Kidney epithelial cell (primary cell): ENCODE results near the gene WNT3A. TPM values are rescaled to one million over a fixed set of nuclear protein-coding genes. Genes with fewer than 3 reads are reported as not detected.

Experiments used
- DNase-seq: peaks from one replicate; pipeline ENCODE4 v3.0.0-alpha.2; 2010; ENCODE audit warnings: low read depth
- H3K27me3 ChIP-seq: 2 replicates; pipeline ENCODE4 v1.6.0; 2011; ENCODE audit warnings: low read length; ENCODE audit not compliant: control insufficient read depth, insufficient read depth
- H3K36me3 ChIP-seq: 2 replicates; pipeline ENCODE4 v1.5.1; 2011; ENCODE audit warnings: low read length; ENCODE audit not compliant: control insufficient read depth, insufficient read depth
- H3K4me3 ChIP-seq: 2 replicates; pipeline ENCODE4 v1.5.1; 2011; ENCODE audit warnings: low read depth, mild to moderate bottlenecking, control low read depth, low read length
- total RNA-seq: library from RNA; depleted of rRNA; stranded (reverse); fragments of >200 nt; gene quantifications from 2 replicates; pipeline ENCODE4 v1.2.3, GENCODE V29; 2015
- TF ChIP-seq, protein P1 (sequence below): IDR thresholded peaks from 2 replicates; pipeline ENCODE4 v1.5.1; 2011; ENCODE audit warnings: mild to moderate bottlenecking, moderate library complexity, low read length, control low read depth, inconsistent platforms; ENCODE audit not compliant: insufficient read depth, poor library complexity, severe bottlenecking

WNT3A gene
- total RNA-seq, 1 donor from 2014 or later = not detected

- TF ChIP-seq, protein P1, sequence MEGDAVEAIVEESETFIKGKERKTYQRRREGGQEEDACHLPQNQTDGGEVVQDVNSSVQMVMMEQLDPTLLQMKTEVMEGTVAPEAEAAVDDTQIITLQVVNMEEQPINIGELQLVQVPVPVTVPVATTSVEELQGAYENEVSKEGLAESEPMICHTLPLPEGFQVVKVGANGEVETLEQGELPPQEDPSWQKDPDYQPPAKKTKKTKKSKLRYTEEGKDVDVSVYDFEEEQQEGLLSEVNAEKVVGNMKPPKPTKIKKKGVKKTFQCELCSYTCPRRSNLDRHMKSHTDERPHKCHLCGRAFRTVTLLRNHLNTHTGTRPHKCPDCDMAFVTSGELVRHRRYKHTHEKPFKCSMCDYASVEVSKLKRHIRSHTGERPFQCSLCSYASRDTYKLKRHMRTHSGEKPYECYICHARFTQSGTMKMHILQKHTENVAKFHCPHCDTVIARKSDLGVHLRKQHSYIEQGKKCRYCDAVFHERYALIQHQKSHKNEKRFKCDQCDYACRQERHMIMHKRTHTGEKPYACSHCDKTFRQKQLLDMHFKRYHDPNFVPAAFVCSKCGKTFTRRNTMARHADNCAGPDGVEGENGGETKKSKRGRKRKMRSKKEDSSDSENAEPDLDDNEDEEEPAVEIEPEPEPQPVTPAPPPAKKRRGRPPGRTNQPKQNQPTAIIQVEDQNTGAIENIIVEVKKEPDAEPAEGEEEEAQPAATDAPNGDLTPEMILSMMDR = no peak
- Histone ChIP-seq H3K4me3 (peak overlapping the region; percentile 72), H3K36me3 (no peaks in the 10 kb centered on the region), H3K27me3 (no peaks in the 10 kb centered on the region)
- no peak for DNase-seq
Measured at GRCh38 chr1:228108742-228109072, 101.9 kb downstream of the WNT3A start.

DNA sequence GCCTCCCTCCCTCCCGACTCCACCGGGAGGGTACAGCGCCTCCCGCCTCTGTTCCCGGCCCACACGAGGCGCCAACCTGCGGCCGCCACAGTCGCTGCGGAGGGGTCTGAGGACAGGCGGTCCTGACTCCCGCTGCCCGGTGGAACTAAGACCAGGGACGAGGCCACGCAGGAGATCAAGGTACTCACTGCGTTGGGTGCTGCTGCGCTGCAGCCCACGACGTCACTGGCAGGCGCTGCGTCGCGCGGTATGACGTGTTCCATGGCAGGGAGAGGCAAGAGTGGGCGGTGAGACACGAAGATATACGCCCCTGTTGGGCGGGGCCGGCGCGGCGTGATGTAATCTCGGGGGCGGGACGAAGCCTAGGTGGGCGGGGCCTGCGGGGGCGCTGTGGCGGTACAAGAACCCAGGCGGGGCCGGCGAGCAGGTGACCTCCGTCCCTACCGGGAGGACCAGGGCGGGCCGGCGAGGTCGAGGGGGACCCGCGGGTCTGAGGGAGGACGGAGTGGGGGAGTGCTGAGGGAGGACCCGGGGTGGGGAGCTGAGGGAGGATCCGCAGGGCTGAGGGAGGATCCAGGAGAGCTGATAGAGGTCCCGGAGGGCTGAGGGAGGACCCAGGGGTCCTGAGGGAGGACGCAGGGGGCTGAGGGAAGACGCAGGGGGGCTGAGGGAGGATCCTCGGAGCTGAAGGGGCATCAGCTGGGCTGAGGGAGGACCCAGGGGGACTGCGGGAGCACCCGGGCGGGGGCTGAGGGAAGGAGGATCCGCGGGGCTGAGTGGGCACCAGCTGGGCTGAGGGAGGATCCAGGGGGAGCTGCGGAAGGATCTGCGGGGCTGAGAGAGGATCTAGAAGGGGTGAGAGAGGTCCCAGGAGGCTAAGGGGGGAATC is 102.5 kb downstream of the WNT3A start, which contains the start of gene MRPL55:
Gene MRPL55, minus strand, starts transcription at position 227 of the 889 bp plus-strand sequence. CDS start 1,039 bp downstream, outside the sequence.
- Histone ChIP-seq H3K4me3 (peak within 1 kb of the TSS; percentile 72), H3K27me3 (no peaks in the 10 kb centered on the region), H3K36me3 (no peaks in the 10 kb centered on the region)
- TF ChIP-seq, protein P1 = no peak
- peak; percentile 81 for DNase-seq

DNA sequence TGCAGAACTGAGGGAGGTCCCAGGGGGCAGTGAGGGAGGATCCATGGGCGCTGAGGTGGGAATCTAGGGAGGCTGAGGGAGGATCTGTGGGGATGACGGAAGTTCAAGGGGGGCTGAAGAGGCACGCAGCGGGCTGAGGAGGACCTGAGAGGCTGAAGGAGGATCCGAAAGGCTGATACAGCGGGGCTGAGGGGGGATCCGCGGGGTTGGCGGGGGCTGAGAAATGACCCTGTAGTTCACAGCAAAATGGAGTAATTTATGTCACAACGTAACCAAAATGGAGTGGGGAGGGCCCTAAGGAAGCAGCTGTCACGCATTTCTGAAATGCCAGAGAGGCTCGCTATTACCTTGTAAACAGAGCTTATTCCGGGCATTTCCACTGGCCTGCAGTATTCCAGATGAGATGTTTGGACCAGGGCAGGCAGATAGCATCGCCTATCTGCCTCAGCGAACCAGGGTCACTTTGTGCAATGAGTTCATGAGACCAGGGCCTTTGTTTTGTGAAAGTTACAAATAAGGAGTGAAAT is 103.2 kb downstream of the WNT3A start:
- TF ChIP-seq, protein P1 = no peak
- Histone ChIP-seq H3K36me3 (no peaks in the 10 kb centered on the region), H3K4me3 (peak overlapping the region; percentile 72), H3K27me3 (no peaks in the 10 kb centered on the region)
- no peak for DNase-seq

GRCh38 chr1:228110556-228110955 is 103.8 kb downstream of the WNT3A start:
- TF ChIP-seq, protein P1 = no peak
- H3K36me3 ChIP-seq = no peaks in the 10 kb centered on the region
- H3K27me3 ChIP-seq = no peaks in the 10 kb centered on the region
- H3K4me3 ChIP-seq = no peak overlapping the region
- no peak for DNase-seq

Other genes starting within 250 kb of the WNT3A start
- gene PRSS38, start 191.3 kb upstream of the WNT3A start, total RNA-seq = not detected in 2 replicates
- gene WNT9A, start 59.1 kb upstream of the WNT3A start, total RNA-seq = 10.1 and 10.3 TPM in 2 replicates
- 479 and 548 TPM in 2 replicates for gene ARF1, start 75.7 kb downstream of the WNT3A start, total RNA-seq
- gene C1orf35, start 96.3 kb downstream of the WNT3A start, total RNA-seq = 16.5 and 20.1 TPM in 2 replicates
- gene MRPL55, start 102.3 kb downstream of the WNT3A start, total RNA-seq = 68.7 and 73.5 TPM in 2 replicates
- 302 and 377 TPM in 2 replicates for gene GUK1, start 133.3 kb downstream of the WNT3A start, total RNA-seq
- gene GJC2, start 142.9 kb downstream of the WNT3A start, total RNA-seq = 0.21 and 0.38 TPM in 2 replicates
- 7.1 and 12.7 TPM in 2 replicates for gene IBA57, start 158.8 kb downstream of the WNT3A start, total RNA-seq
- gene OBSCN, start 201.0 kb downstream of the WNT3A start, total RNA-seq = 13.5 and 20.9 TPM in 2 replicates